NT2/D1 (cell line): Measurements from ENCODE around the gene SCIN.

Experiments
- SUZ12 ChIP-seq: IDR thresholded peaks from 2 replicates; pipeline ENCODE4 v1.6.1; 2011; ENCODE audit not compliant: insufficient read length, insufficient read depth; ENCODE audit errors: extremely low read depth
- YY1 ChIP-seq: IDR thresholded peaks from 2 replicates; pipeline ENCODE4 v1.6.1; 2011; ENCODE audit not compliant: insufficient read length, insufficient read depth
- ZNF274 ChIP-seq: IDR thresholded peaks from 2 replicates; pipeline ENCODE4 v1.6.1; 2011; ENCODE audit warnings: mild to moderate bottlenecking, low read depth, low read length

DNA sequence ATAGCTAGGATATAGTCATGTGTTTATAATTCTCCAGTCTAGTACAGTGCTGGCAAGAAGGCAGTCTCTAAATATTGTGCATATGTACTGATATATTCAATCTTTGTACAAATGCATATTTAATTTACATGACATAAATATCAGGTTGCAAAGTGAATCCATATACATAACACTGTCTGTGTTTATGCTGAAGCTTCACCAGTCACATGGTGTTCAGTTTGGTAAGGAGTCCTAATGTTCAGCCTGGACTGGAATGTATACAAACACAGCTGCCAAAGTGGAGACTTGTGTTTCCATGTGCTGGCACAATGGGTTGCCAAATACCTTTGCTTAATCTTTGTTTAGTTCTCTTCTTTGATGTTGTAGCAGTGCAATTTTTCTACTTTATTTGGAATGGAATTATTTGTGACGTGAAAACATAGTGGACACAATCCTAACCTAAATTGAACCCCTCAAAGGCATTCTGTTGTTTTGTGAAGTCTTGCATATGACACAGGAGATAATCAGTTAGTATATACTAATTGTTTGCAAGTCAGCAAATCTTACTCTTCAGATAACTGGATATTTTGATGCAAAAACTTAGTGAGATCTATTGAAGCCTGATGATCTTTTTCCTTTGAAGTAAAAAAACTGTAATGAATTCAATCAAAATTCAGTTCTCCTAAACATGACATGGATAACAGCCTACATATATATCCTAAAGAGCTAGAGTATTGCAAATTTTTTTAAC is 99.6 kb downstream of the SCIN start:
- TF ChIP-seq ZNF274 (no peak), YY1 (no peak), SUZ12 (no peak)
